IgD-negative memory B cell (primary cell): ENCODE results near the gene CNN2. TPM values are rescaled to one million over a fixed set of nuclear protein-coding genes. Genes with fewer than 3 reads are reported as not detected.

ENCODE experiments used
- H3K27ac Mint-ChIP-seq, 3 donors: one replicate each; pipeline ENCODE4 v1.8.0; 2020 to 2022; ENCODE audit warnings: mild to moderate bottlenecking in 3 of 3, mixed read lengths in 3 of 3, moderate library complexity in 1 of 3
- H3K27me3 Mint-ChIP-seq: one replicate; pipeline ENCODE4 v1.8.0; 2021; ENCODE audit warnings: mixed read lengths
- H3K36me3 Mint-ChIP-seq: one replicate; pipeline ENCODE4 v1.8.0; 2020; ENCODE audit warnings: mild to moderate bottlenecking, mixed read lengths
- H3K4me1 Mint-ChIP-seq, 3 donors: one replicate each; pipeline ENCODE4 v1.8.0; 2020 to 2022; ENCODE audit warnings: mixed read lengths in 3 of 3, mild to moderate bottlenecking in 1 of 3
- H3K4me3 Mint-ChIP-seq, 4 donors: one replicate each; pipeline ENCODE4 v1.8.0; 2020 to 2022; ENCODE audit warnings: mild to moderate bottlenecking in 4 of 4, mixed read lengths in 4 of 4, moderate library complexity in 3 of 4
- H3K9me3 Mint-ChIP-seq, 3 donors: one replicate each; pipeline ENCODE4 v1.8.0; 2020 to 2021; ENCODE audit warnings: mixed read lengths in 3 of 3, mild to moderate bottlenecking in 1 of 3
- polyA plus RNA-seq: library from polyadenylated mRNA; unstranded; fragments of 300-500 nt; fragmentation: Illumina TruSeq; gene quantifications from one replicate; pipeline ENCODE4 v1.2.3, GENCODE V29; 2021

CNN2 gene
- polyA plus RNA-seq = 596 TPM

DNA sequence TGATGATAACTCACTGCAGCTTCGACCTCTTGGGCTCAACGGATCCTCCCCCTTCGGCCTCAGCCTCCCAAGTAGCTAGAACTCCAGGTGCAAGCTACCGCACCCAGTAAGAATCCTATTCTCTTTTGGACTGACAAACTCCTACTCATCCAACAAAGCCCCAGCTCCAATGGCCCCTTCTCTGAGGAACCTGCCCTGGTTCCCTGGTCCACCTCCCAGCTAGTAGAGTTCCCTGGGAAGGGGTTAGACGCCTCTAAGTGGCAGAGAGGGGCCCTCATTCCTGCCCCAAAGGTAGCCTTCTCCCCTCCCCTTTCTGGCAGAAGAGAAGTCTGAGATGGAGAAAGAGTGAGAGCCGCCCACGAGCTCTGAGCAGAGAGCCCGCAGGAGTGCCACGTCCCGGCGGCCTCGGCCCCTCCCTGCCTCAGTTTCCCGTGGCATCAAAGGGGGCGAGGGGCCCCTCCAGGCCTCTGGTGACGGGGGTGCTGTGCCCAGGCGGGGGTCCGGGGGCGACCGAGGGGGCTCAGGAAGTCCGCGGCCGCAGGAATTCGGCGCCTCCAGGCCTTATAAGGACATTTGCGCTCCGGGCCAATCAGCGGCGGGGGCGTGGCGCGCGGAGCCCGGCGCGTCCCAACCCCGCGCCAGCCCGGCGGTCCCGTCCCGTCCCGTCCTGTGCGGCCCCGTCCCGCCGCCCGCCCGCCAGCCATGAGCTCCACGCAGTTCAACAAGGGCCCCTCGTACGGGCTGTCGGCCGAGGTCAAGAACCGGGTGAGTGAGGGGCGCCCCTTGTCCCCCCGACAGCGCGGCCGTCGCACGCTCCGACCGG lies at the start of gene CNN2:
CNN2 (plus strand) TSS at position 649 of the 823 bp plus-strand sequence; CDS start at position 703, 54 bp downstream.
- Mint-ChIP-seq H3K4me1 (peaks cover 6 to 15% (median 11%) of the 10 kb centered on the region in 3 donors), H3K27me3 (no peaks in the 10 kb centered on the region), H3K27ac (peak within 1 kb of the TSS; percentile 93 to 99 (median 98)), H3K9me3 (no peaks in the 10 kb centered on the region), H3K4me3 (peak within 1 kb of the TSS; percentile 97 to 100 (median 100)), H3K36me3 (no peaks in the 10 kb centered on the region)

DNA sequence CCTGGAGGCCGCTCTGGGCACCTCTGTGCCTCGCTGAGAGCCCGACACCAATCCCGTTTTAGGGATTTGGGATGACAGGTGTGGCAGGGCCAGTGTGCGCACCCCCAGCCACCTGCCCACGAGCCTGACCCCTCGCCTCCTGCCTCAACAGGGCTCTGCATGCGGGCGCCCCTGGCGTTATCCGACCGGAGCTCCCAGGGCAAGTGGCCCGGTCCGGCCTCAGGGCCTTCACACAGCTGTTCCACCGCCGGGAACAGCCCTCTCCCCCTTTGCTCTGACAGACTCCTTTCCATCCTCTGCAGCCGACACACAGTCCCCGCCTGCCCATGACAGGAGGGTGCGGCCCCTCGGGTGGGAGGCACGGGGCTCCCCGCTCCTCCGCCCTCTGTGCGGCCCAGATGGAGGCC lies 49.3 kb upstream of the CNN2 start:
- H3K27ac Mint-ChIP-seq = no peak overlapping the region
- peaks cover 3% of the 10 kb centered on the region for H3K36me3 Mint-ChIP-seq
- no peak overlapping the region for H3K4me3 Mint-ChIP-seq
- no peaks in the 10 kb centered on the region for H3K4me1 Mint-ChIP-seq
- no peaks in the 10 kb centered on the region for H3K27me3 Mint-ChIP-seq
- H3K9me3 Mint-ChIP-seq = no peaks in the 10 kb centered on the region

DNA sequence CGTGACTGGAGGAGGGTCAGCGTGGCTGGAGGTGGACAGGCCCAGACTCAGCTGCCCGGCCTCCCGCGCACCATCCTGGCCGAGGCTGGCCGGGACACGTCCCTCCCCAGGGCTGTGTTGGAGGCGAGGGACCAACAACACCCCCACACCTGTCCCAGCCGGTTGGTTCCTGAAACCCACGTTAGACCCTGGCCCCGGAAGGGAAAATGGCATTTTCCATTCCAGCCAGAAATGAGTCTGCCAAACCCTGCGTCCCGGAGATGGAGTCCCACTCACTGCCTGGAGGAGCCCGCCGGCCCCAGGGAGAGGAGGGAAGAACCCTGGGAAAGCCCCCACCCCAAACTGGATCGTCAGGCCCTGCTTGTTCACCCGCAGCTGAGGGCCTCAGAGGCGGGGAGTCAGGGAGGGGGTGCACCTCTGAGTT lies 47.1 kb upstream of the CNN2 start:
- no peak overlapping the region for H3K4me3 Mint-ChIP-seq
- no peak overlapping the region for H3K27ac Mint-ChIP-seq
- H3K36me3 Mint-ChIP-seq = peaks cover 2% of the 10 kb centered on the region
- H3K27me3 Mint-ChIP-seq = no peaks in the 10 kb centered on the region
- H3K9me3 Mint-ChIP-seq = no peaks in the 10 kb centered on the region
- H3K4me1 Mint-ChIP-seq = peaks cover 0 to 4% (median 0%) of the 10 kb centered on the region in 3 donors

DNA sequence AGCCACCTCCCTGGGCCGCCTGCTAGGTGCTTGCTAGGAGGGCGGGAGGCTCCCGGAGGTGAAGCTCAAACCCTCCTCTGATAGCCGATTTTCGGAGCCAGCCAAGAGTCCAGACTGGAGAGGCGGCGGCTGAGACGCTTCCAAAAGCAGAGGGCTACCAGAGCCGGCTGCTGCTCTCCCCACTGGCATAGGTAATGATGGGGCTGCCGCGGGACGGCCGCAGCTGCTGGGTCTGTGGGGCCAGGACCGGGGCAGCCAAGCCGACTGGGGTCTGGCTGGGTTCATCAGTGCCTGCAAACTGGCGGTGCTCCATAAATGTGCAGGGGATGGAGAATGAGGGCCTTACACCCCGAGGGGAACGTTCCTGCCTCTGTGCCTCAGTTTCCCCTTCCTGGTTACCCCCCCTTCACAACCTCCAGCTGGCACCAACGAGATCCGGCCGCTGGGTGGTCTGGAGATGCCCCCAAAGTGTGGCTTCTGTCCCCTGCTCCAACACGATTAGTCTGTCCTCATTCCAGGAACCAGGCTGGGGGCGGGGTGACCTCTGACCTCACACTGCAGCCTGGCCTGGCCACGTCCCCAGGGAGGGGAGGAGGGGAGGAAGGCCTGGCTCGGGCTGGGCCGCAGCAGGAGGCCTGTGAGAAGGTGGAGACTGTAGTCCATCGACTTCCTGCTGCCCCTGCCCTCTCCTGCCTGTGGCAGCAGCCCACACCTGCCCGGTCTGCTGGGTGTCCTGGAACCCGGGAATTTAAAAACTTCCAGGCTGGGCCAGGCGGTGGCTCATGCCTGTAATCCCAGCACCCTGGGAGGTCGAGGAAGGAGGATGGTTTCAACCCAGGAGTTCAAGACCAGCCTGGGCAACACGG lies 46.0 kb upstream of the CNN2 start:
- Mint-ChIP-seq H3K27ac (peak overlapping the region; percentile 52 to 69 (median 67)), H3K27me3 (no peaks in the 10 kb centered on the region)

DNA sequence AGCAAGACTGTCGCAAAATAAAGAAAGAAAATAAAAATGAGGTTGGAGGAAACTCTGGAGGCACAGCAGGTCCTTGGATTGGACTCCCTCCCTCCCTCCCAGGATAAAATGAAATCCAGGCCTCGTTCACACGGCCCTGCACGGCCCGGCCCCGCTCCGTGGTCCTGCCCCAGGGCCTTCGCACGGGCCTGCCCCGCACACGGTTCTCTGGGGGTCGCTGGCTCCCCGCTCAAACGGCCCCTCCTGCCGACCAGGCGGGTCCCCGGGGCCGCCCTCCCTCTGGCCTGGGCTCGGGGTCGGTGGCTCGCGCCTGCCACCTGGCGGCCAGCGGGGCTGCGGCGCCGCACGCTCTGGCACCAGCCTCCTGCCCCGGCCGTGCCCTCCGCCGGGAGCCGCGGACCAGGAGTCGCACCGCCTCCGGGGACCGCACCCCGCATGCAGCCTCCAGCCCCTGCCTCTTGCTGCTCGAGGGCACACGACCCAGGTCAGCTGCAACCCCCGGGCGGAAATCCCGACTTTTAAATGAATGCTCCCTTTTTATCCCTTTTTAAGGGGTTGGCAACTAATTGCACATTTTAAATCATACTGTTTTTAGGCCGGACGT lies 43.7 kb upstream of the CNN2 start:
- no peaks in the 10 kb centered on the region for H3K9me3 Mint-ChIP-seq
- peak overlapping the region in 1 of 3 donors; percentile 63 for H3K27ac Mint-ChIP-seq
- H3K27me3 Mint-ChIP-seq = no peaks in the 10 kb centered on the region
- H3K36me3 Mint-ChIP-seq = no peaks in the 10 kb centered on the region
- peaks cover 0 to 12% (median 4%) of the 10 kb centered on the region in 3 donors for H3K4me1 Mint-ChIP-seq
- H3K4me3 Mint-ChIP-seq = peak overlapping the region in 2 of 4 donors; percentile 12 to 27

More for the DNA sequence above, 46.0 kb upstream of the CNN2 start:
- Mint-ChIP-seq H3K4me3 (no peak overlapping the region), H3K4me1 (peaks cover 0 to 8% (median 4%) of the 10 kb centered on the region in 3 donors), H3K9me3 (no peaks in the 10 kb centered on the region), H3K36me3 (peaks cover 2% of the 10 kb centered on the region)

DNA sequence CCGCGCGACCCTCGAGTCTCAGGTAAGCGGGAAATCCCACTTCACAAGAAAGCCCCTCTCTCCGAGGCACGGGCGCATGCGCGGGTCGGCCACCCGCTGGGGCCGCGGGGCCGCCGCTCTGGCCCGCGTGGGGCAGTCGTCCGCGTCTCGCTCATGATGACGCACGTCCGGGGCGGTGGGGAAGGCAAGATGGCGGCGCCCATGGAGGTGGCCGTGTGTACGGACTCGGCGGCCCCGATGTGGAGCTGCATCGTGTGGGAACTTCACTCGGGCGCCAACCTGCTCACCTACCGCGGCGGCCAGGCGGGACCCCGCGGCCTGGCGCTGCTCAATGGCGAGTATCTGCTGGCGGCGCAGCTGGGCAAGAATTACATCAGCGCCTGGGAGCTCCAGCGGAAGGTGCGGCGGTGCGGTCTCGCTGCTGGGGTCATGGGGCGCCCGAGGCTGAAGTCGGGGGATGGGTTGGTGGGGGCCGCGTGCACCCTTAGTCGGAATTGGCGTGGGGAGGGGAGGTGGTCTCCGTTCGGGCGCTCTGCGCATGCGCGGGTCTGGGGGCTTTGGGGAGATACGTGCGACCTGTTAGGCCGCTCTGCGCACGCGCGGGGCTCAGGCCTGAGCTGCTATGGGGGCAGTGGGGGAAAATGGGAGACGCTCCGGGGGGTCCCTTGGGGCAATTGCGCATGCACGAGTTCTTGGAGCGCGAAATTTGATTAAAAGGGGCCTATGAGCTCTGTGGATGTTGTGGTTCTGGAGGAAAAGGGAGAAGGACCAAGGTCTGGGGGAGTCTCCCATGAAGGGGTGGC lies 42.0 kb upstream of the CNN2 start, which contains the start of gene WDR18:
WDR18 (plus strand) TSS at position 181 of the 803 bp plus-strand sequence; CDS start at position 190, 9 bp downstream.
- Mint-ChIP-seq H3K27me3 (no peaks in the 10 kb centered on the region), H3K36me3 (no peaks in the 10 kb centered on the region), H3K4me3 (peak within 1 kb of the TSS; percentile 87 to 98 (median 95)), H3K4me1 (peaks cover 0 to 12% (median 4%) of the 10 kb centered on the region in 3 donors), H3K9me3 (no peaks in the 10 kb centered on the region), H3K27ac (peak within 1 kb of the TSS; percentile 36 to 93 (median 87))

DNA sequence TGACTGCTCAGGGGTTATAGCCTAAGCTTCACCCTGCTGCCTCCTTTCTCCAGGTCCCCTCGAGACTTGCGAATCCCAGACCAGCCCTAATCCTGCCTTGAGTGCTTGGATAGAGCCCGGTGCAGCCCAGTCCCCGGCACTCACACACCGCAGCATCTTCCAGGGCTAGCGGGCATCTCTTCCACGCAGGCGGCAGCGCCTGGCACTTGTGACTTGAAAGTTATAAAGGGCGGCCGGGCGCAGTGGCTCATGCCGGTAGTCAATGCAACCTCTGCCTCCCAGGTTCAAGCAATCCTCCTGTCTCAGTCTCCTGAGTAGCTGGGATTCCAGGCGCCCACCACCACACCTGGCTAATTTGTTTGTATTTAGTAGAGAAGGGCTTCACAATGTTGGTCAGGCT lies 40.3 kb upstream of the CNN2 start:
- Mint-ChIP-seq H3K9me3 (no peaks in the 10 kb centered on the region), H3K36me3 (no peaks in the 10 kb centered on the region), H3K27me3 (no peaks in the 10 kb centered on the region), H3K4me3 (peak overlapping the region in 1 of 4 donors; percentile 87), H3K27ac (peak overlapping the region in 1 of 3 donors; percentile 36), H3K4me1 (peaks cover 0 to 12% (median 4%) of the 10 kb centered on the region in 3 donors)

- H3K27ac Mint-ChIP-seq = no peak overlapping the region
- H3K36me3 Mint-ChIP-seq = peaks cover 2% of the 10 kb centered on the region
- H3K9me3 Mint-ChIP-seq = no peaks in the 10 kb centered on the region
- H3K4me1 Mint-ChIP-seq = peaks cover 0 to 11% (median 4%) of the 10 kb centered on the region in 3 donors
- peak overlapping the region in 1 of 4 donors; percentile 87 for H3K4me3 Mint-ChIP-seq
- H3K27me3 Mint-ChIP-seq = no peaks in the 10 kb centered on the region
Measured at GRCh38 chr19:988081-988480, 38.3 kb upstream of the CNN2 start.

GRCh38 chr19:988510-988909 lies 37.9 kb upstream of the CNN2 start:
- Mint-ChIP-seq H3K9me3 (no peaks in the 10 kb centered on the region), H3K36me3 (peaks cover 2% of the 10 kb centered on the region), H3K4me1 (peaks cover 0 to 11% (median 4%) of the 10 kb centered on the region in 3 donors), H3K27me3 (no peaks in the 10 kb centered on the region), H3K4me3 (peak overlapping the region in 1 of 4 donors; percentile 23), H3K27ac (no peak overlapping the region)

DNA sequence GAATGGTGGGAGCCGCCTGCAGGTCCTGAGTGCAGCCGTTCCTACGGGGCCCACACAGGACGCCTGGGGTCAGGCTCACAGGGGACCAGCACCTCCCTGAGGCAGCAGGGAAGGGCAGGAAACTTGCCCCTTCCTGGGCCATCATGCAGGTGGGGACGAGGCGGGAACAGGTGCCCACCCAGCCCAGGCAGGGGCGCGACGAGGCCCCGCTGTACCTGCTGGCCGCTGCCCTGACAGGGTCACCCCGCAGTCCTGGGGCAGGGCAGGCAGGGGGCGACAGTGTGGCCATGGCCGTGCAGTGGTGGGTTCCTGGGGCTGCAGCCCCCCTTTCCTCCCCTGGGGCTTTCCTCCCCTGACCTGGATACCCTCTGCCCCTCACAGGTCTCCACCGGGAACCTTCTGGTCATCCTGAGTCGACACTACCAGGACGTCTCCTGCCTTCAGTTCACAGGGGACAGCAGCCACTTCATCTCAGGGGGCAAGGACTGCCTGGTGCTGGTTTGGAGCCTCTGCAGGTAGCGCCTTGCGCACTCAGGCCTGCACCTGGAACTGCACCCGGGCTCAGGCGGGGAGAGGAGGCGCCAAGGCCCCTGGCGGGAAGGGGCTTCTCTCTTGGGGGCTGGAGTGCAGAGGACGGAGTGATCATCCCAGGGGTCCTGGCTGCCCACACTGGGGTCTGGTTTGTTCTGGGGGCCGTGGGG lies 36.9 kb upstream of the CNN2 start:
- no peaks in the 10 kb centered on the region for H3K9me3 Mint-ChIP-seq
- peaks cover 2% of the 10 kb centered on the region for H3K36me3 Mint-ChIP-seq
- H3K4me1 Mint-ChIP-seq = peaks cover 0 to 8% (median 4%) of the 10 kb centered on the region in 3 donors
- no peak overlapping the region for H3K4me3 Mint-ChIP-seq
- H3K27ac Mint-ChIP-seq = no peak overlapping the region
- no peaks in the 10 kb centered on the region for H3K27me3 Mint-ChIP-seq

DNA sequence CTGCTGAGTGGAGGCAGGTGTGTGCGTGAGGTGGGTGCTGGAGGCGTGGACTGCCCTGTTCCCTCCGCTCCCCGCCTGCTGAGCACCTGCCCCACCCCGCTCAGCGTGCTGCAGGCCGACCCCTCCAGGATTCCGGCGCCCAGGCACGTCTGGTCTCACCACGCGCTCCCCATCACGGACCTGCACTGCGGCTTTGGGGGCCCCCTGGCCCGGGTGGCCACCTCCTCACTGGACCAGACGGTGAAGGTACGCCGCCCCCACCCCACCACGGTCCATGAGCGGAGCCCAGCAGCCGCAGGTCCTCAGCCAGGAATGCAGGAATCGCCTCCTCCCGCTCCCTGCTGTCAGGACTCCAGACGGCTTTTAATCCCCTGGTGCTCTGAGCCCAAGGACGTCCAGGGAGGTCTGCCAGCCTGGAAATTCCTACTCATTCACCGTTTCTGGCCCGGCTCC lies 36.3 kb upstream of the CNN2 start:
- H3K4me3 Mint-ChIP-seq = no peak overlapping the region
- no peaks in the 10 kb centered on the region for H3K9me3 Mint-ChIP-seq
- no peak overlapping the region for H3K27ac Mint-ChIP-seq

DNA sequence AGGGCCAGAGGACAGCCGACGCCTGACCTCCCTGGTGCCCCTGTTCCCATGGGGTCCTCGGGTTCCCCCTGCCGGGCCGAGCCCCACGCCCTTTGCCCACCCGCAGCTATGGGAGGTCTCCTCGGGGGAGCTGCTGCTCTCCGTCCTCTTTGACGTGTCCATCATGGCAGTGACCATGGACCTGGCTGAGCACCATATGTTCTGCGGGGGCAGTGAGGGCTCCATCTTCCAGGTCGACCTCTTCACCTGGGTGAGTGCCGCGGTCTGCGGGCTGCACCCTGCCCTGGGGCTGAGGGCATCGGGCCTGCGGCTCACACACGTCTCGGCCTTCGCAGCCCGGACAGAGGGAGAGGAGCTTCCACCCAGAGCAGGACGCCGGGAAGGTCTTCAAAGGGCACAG lies 35.7 kb upstream of the CNN2 start:
- H3K9me3 Mint-ChIP-seq = no peaks in the 10 kb centered on the region

More for the DNA sequence above, 36.3 kb upstream of the CNN2 start:
- peaks cover 0 to 4% (median 0%) of the 10 kb centered on the region in 3 donors for H3K4me1 Mint-ChIP-seq
- H3K36me3 Mint-ChIP-seq = peaks cover 2% of the 10 kb centered on the region
- H3K27me3 Mint-ChIP-seq = no peaks in the 10 kb centered on the region

DNA sequence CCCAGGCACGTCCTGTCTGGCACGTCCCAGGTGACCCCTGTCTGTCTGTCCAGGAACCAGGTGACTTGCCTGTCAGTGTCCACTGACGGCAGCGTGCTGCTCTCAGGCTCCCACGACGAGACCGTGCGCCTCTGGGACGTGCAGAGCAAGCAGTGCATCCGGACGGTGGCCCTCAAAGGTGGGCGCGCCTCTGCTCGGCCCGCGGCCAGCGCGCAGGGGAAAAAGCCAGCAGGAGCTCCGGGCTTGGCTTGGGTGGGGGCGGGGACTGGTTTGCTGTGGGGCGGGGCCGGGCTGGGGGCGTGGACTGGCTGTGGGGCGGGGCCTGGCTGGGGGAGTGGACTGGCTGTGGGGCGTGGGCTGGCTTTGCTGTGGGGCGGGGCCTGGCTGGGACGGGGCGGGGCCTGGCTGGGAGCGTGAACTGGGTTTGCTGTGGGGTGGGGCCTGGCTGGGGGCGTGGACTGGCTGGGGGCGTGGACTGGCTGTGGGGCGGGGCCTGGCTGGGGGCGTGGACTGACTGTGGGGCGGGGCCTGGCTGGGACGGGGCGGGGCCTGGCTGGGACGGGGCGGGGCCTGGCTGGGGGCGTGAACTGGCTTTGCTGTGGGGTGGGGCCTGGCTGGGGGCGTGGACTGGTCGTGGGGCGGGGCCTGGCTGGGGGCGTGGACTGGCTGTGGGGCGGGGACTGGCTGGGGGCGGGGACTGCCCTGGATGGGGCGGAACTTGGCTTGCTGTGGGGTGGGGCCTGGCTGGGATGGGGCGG lies 35.1 kb upstream of the CNN2 start:
- Mint-ChIP-seq H3K27me3 (peaks cover under 1% of the 10 kb centered on the region), H3K27ac (no peak overlapping the region), H3K4me3 (no peak overlapping the region), H3K36me3 (peaks cover 2% of the 10 kb centered on the region), H3K9me3 (no peaks in the 10 kb centered on the region), H3K4me1 (peaks cover 0 to 2% (median under 1%) of the 10 kb centered on the region in 3 donors)

More for the DNA sequence above, 35.7 kb upstream of the CNN2 start:
- Mint-ChIP-seq H3K36me3 (peaks cover 2% of the 10 kb centered on the region), H3K27ac (no peak overlapping the region), H3K27me3 (no peaks in the 10 kb centered on the region), H3K4me3 (no peak overlapping the region), H3K4me1 (peaks cover 0 to under 1% (median 0%) of the 10 kb centered on the region in 3 donors)
